WTC11 (cell line): ENCODE results near the gene GDI1.

ENCODE experiments used
- CREM ChIP-seq: sonication (generic); formaldehyde crosslinking; IDR thresholded peaks from 2 replicates; pipeline ENCODE4 v1.8.1; 2022; ENCODE audit warnings: mild to moderate bottlenecking, missing genetic modification reagents, moderate library complexity
- E2F1 ChIP-seq: sonication (generic); formaldehyde crosslinking; IDR thresholded peaks from 2 replicates; pipeline ENCODE4 v1.8.0; 2022; ENCODE audit warnings: mild to moderate bottlenecking, missing genetic modification reagents
- JUN ChIP-seq: sonication (generic); formaldehyde crosslinking; IDR thresholded peaks from 2 replicates; pipeline ENCODE4 v1.8.0; 2023; ENCODE audit warnings: mild to moderate bottlenecking, missing genetic modification reagents
- TEAD4 ChIP-seq: sonication (generic); formaldehyde crosslinking; IDR thresholded peaks from 2 replicates; pipeline ENCODE4 v1.8.0; 2022; ENCODE audit warnings: mild to moderate bottlenecking, missing genetic modification reagents
- TP53 ChIP-seq: sonication (generic); formaldehyde crosslinking; IDR thresholded peaks from 2 replicates; pipeline ENCODE4 v1.8.1; 2023; ENCODE audit warnings: mild to moderate bottlenecking, missing genetic modification reagents
- USF1 ChIP-seq: sonication (generic); formaldehyde crosslinking; IDR thresholded peaks from 2 replicates; pipeline ENCODE4 v1.8.0; 2022; ENCODE audit warnings: mild to moderate bottlenecking, missing genetic modification reagents
- USF2 ChIP-seq: sonication (generic); formaldehyde crosslinking; IDR thresholded peaks from 2 replicates; pipeline ENCODE4 v1.8.1; 2023; ENCODE audit warnings: mild to moderate bottlenecking, missing genetic modification reagents, moderate library complexity
- ZNF121 ChIP-seq: sonication (generic); formaldehyde crosslinking; IDR thresholded peaks from 2 replicates; pipeline ENCODE4 v1.8.0; 2023; ENCODE audit warnings: missing genetic modification reagents
- TF ChIP-seq, protein P1 (sequence below): fragments of 200-600 bp; IDR thresholded peaks from 2 replicates; pipeline ENCODE4 v1.8.0; 2022; ENCODE audit warnings: antibody characterized with exemption
- TF ChIP-seq, protein P2 (sequence below): sonication (generic); formaldehyde crosslinking; IDR thresholded peaks from 2 replicates; pipeline ENCODE4 v1.8.1; 2022; ENCODE audit warnings: missing genetic modification reagents, borderline replicate concordance
- TF ChIP-seq, protein P3 (sequence below): sonication (generic); formaldehyde crosslinking; IDR thresholded peaks from 2 replicates; pipeline ENCODE4 v1.8.1; 2023; ENCODE audit warnings: mild to moderate bottlenecking, missing genetic modification reagents, borderline replicate concordance

GRCh38 chrX:154434394-154435168 lies 2.4 kb upstream of the GDI1 start:
- TF ChIP-seq USF2 (CRISPR knock-in tag) (no peak), USF1 (CRISPR knock-in tag) (no peak), E2F1 (CRISPR knock-in tag) (no peak), ZNF121 (no peak), TEAD4 (CRISPR knock-in tag) (no peak), TP53 (CRISPR knock-in tag) (no peak), CREM (CRISPR knock-in tag) (no peak), JUN (CRISPR knock-in tag) (no peak)
- TF ChIP-seq, protein P1, sequence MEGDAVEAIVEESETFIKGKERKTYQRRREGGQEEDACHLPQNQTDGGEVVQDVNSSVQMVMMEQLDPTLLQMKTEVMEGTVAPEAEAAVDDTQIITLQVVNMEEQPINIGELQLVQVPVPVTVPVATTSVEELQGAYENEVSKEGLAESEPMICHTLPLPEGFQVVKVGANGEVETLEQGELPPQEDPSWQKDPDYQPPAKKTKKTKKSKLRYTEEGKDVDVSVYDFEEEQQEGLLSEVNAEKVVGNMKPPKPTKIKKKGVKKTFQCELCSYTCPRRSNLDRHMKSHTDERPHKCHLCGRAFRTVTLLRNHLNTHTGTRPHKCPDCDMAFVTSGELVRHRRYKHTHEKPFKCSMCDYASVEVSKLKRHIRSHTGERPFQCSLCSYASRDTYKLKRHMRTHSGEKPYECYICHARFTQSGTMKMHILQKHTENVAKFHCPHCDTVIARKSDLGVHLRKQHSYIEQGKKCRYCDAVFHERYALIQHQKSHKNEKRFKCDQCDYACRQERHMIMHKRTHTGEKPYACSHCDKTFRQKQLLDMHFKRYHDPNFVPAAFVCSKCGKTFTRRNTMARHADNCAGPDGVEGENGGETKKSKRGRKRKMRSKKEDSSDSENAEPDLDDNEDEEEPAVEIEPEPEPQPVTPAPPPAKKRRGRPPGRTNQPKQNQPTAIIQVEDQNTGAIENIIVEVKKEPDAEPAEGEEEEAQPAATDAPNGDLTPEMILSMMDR, result no peak
- TF ChIP-seq, protein P2, sequence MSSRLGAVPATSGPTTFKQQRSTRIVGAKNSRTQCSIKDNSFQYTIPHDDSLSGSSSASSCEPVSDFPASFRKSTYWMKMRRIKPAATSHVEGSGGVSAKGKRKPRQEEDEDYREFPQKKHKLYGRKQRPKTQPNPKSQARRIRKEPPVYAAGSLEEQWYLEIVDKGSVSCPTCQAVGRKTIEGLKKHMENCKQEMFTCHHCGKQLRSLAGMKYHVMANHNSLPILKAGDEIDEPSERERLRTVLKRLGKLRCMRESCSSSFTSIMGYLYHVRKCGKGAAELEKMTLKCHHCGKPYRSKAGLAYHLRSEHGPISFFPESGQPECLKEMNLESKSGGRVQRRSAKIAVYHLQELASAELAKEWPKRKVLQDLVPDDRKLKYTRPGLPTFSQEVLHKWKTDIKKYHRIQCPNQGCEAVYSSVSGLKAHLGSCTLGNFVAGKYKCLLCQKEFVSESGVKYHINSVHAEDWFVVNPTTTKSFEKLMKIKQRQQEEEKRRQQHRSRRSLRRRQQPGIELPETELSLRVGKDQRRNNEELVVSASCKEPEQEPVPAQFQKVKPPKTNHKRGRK (CRISPR knock-in tag), result no peak
- TF ChIP-seq, protein P3, sequence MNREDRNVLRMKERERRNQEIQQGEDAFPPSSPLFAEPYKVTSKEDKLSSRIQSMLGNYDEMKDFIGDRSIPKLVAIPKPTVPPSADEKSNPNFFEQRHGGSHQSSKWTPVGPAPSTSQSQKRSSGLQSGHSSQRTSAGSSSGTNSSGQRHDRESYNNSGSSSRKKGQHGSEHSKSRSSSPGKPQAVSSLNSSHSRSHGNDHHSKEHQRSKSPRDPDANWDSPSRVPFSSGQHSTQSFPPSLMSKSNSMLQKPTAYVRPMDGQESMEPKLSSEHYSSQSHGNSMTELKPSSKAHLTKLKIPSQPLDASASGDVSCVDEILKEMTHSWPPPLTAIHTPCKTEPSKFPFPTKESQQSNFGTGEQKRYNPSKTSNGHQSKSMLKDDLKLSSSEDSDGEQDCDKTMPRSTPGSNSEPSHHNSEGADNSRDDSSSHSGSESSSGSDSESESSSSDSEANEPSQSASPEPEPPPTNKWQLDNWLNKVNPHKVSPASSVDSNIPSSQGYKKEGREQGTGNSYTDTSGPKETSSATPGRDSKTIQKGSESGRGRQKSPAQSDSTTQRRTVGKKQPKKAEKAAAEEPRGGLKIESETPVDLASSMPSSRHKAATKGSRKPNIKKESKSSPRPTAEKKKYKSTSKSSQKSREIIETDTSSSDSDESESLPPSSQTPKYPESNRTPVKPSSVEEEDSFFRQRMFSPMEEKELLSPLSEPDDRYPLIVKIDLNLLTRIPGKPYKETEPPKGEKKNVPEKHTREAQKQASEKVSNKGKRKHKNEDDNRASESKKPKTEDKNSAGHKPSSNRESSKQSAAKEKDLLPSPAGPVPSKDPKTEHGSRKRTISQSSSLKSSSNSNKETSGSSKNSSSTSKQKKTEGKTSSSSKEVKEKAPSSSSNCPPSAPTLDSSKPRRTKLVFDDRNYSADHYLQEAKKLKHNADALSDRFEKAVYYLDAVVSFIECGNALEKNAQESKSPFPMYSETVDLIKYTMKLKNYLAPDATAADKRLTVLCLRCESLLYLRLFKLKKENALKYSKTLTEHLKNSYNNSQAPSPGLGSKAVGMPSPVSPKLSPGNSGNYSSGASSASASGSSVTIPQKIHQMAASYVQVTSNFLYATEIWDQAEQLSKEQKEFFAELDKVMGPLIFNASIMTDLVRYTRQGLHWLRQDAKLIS, result no peak
